Activated naive CD4-positive, alpha-beta T cell treated with anti-CD3 and anti-CD28 coated beads for 36 hours (primary cell): ENCODE results near the gene KRTAP10-6. TPM values are rescaled to one million over a fixed set of nuclear protein-coding genes. Genes with fewer than 3 reads are reported as not detected.
A peak's percentile ranks its signal among the peaks of the same experiment; 100 is the strongest.
"Not testable (repeated sequence)": the region's sequence is repeated elsewhere in the genome, so short reads cannot be mapped to it uniquely, and the experiment has no call there.

Source experiments
- CTCF ChIA-PET: fragments of 350-600 bp; sonication (Branson Sonifier 250); formaldehyde crosslinking; loops from one replicate; lab custom pipeline; 2021; ENCODE audit warnings: antibody characterized with exemption; lab: Charles Lee
- DNase-seq: peaks from one replicate; pipeline ENCODE4 v3.0.0-alpha.2; 2020
- H3K27ac Mint-ChIP-seq: one replicate; pipeline ENCODE4 v1.8.0; 2021; ENCODE audit warnings: mild to moderate bottlenecking, mixed read lengths
- H3K27me3 Mint-ChIP-seq: one replicate; pipeline ENCODE4 v1.8.0; 2021; ENCODE audit warnings: low read depth, mixed read lengths
- H3K36me3 Mint-ChIP-seq: one replicate; pipeline ENCODE4 v1.8.0; 2021; ENCODE audit warnings: low read depth, mixed read lengths
- H3K4me1 Mint-ChIP-seq: one replicate; pipeline ENCODE4 v1.8.0; 2021; ENCODE audit warnings: low read depth, mixed read lengths
- H3K4me3 Mint-ChIP-seq: one replicate; pipeline ENCODE4 v1.8.0; 2021; ENCODE audit warnings: mild to moderate bottlenecking, moderate library complexity, mixed read lengths
- H3K9me3 Mint-ChIP-seq: one replicate; pipeline ENCODE4 v1.8.0; 2021; ENCODE audit warnings: mixed read lengths
- intact Hi-C: fragments of 100-400 bp; cut with micrococcal nuclease; formaldehyde crosslinking; loops from one replicate; pipeline ENCODE4 v1.15.1; 2023
- total RNA-seq, 2 experiments: library from RNA; stranded (reverse); gene quantifications; one replicate each; pipeline ENCODE4 v1.2.3, GENCODE V29; 2021

KRTAP10-6 gene
- total RNA-seq, 2 experiments from 2014 or later: not detected

- H3K4me1 Mint-ChIP-seq: peaks cover 25% of the 10 kb centered on the region
- intact Hi-C loops: loop anchor here (2.0 kb wide), 1 partner anchor 77 kb away; the partner anchor contains the start of gene KRTAP10-2
- not testable (repeated sequence) for H3K4me3 Mint-ChIP-seq, H3K27ac Mint-ChIP-seq, H3K36me3 Mint-ChIP-seq, DNase-seq, H3K27me3 Mint-ChIP-seq
- H3K9me3 Mint-ChIP-seq: peaks cover 44% of the 10 kb centered on the region
- CTCF ChIA-PET: interaction anchor here (0.8 kb wide), 1 partner anchor 118 kb away, joined by 4 read pairs; no protein-coding TSS in a partner anchor
Observed at GRCh38 chr21:44627831-44628233, 35.5 kb upstream of the KRTAP10-6 start.

DNA sequence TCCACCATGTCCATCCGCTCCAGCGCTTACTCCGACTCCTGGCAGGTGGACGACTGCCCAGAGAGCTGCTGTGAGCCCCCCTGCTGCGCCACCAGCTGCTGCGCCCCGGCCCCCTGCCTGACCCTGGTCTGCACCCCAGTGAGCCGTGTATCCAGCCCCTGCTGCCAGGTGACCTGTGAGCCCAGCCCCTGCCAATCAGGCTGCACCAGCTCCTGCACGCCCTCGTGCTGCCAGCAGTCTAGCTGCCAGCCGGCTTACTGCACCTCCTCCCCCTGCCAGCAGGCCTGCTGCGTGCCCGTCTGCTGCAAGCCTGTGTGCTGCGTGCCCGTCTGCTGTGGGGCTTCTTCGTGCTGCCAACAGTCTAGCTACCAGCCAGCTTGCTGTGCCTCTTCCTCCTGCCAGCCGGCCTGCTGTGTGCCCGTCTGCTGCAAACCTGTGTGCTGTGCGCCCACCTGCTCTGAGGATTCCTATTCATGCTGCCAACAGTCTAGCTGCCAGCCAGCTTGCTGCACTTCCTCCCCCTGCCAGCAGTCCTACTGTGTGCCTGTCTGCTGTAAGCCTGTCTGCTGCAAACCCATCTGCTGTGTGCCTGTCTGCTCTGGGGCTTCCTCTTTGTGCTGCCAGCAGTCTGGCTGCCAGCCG, 35.0 kb upstream of the KRTAP10-6 start:
- H3K4me3 Mint-ChIP-seq, H3K27ac Mint-ChIP-seq: not testable (repeated sequence)
- H3K4me1 Mint-ChIP-seq: peaks cover 25% of the 10 kb centered on the region

DNA sequence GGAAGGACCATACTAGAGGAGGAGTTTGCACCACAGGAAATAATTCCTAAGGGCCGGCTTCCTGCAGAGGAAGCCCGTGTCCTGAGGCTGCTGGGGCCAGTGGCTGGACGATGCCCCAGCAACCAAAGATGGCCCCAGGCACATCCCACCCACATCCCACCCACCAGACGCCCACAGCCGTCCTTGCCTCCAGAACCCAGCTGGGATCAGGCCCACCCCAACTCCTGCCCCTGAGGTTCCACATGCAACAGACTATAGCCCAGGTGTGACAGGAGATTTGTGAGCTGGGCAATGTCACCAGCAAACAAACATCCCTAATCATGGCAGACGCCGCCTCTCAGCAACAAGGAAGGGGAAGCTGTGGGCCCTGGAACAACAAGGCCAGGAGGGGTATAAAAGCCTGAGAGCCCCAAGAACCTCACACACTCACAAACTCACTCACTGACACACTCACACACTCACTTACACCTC, 34.4 kb upstream of the KRTAP10-6 start, which contains the start of gene KRTAP10-9:
Gene KRTAP10-9 (plus strand): TSS at position 421 of the 471 bp plus-strand sequence. CDS start 79 bp downstream, outside the sequence.
- H3K36me3 Mint-ChIP-seq: peaks cover 3% of the 10 kb centered on the region
- no peak within 1 kb of the TSS for H3K4me3 Mint-ChIP-seq
- peaks cover 25% of the 10 kb centered on the region for H3K4me1 Mint-ChIP-seq
- DNase-seq: no peak
- intact Hi-C loops: no loop called here
- CTCF ChIA-PET: interaction anchor here (0.8 kb wide), 1 partner anchor 117 kb away, joined by 4 read pairs; no protein-coding TSS in a partner anchor
- no peak within 1 kb of the TSS for H3K27ac Mint-ChIP-seq
- H3K9me3 Mint-ChIP-seq: peaks cover 44% of the 10 kb centered on the region
- H3K27me3 Mint-ChIP-seq: no peaks in the 10 kb centered on the region

More for the DNA sequence above, 35.0 kb upstream of the KRTAP10-6 start:
- DNase-seq, intact Hi-C loops, H3K27me3 Mint-ChIP-seq, H3K36me3 Mint-ChIP-seq: not testable (repeated sequence)
- peaks cover 47% of the 10 kb centered on the region for H3K9me3 Mint-ChIP-seq
- CTCF ChIA-PET: interaction anchor here (0.8 kb wide), 1 partner anchor 117 kb away, joined by 4 read pairs; no protein-coding TSS in a partner anchor

DNA sequence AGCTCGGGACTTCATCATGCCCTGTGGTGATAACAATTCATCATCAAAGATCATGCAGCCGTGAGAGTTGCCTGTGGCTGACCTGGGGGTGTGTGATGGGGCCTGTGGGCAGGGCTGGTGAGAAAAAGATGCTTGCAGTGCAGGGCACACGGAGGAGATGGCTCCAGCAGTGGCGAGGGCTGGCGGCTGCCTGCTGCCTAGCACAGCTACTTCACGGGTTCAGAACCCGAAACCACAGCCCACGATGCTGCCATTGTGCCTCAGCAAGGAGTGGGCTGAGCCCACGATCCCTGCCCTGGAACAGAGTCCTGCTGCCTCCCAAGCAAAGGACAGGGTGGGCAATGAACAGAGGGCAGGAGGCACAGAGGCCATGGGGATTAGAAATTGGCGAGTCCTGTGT, 34.0 kb upstream of the KRTAP10-6 start:
- Mint-ChIP-seq H3K27me3 (no peaks in the 10 kb centered on the region), H3K36me3 (peaks cover 3% of the 10 kb centered on the region), H3K9me3 (peaks cover 42% of the 10 kb centered on the region), H3K4me1 (peaks cover 25% of the 10 kb centered on the region), H3K4me3 (no peak overlapping the region), H3K27ac (no peak overlapping the region)
- intact Hi-C loops: no loop called here
- CTCF ChIA-PET: no interaction called here
- DNase-seq: no peak

DNA sequence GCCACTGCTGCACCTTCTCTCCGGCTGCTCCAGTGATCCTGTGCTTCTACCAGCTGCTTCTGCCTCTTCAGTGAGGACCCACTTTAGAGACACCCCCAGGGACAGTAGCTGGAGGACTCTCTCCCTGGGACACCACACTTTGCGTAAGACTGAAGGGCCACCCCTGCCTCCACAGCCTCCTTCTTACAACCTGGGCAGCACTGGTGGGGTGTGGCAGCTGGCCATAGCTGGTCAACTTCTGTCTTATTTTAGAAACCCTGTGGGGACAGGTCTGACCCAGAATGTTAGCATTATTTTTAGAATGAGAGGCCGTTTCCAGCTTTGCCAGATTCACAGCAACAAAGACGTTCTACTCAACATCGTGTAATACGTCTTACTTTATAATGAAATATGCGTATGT, 33.5 kb upstream of the KRTAP10-6 start:
- Mint-ChIP-seq H3K27ac (no peak overlapping the region), H3K4me1 (peaks cover 25% of the 10 kb centered on the region), H3K4me3 (no peak overlapping the region), H3K27me3 (no peaks in the 10 kb centered on the region), H3K9me3 (peaks cover 39% of the 10 kb centered on the region), H3K36me3 (peaks cover 2% of the 10 kb centered on the region)
- CTCF ChIA-PET: no interaction called here
- intact Hi-C loops: no loop called here
- no peak for DNase-seq

- Mint-ChIP-seq H3K27me3 (no peaks in the 10 kb centered on the region), H3K9me3 (peaks cover 46% of the 10 kb centered on the region), H3K36me3 (peaks cover 16% of the 10 kb centered on the region), H3K4me3 (no peak overlapping the region), H3K4me1 (peaks cover 22% of the 10 kb centered on the region), H3K27ac (no peak overlapping the region)
- no peak for DNase-seq
- intact Hi-C loops: no loop called here
- CTCF ChIA-PET: no interaction called here
Observed at GRCh38 chr21:44623575-44623974, 31.3 kb upstream of the KRTAP10-6 start.

DNA sequence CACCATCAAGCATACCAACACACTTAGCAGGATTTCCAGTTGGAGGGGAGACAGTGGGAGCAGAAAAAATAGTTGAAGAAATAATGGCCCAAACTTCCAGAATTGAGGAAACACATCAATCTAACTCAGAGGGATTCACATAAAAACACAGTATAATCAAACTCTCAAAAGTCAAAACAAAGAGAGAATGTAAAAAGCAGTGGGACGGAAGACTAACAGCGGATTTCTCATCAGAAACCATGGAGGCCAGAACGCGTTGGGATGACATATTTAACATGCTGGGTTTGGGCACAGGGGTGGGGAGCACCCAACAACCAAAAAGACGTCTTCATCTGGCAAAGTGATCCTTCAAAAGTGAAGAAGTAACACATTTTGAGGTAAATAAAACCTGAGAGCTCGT, 27.6 kb upstream of the KRTAP10-6 start:
- peaks cover 47% of the 10 kb centered on the region for H3K9me3 Mint-ChIP-seq
- H3K27ac Mint-ChIP-seq: peak overlapping the region; percentile 93
- peaks cover 40% of the 10 kb centered on the region for H3K4me1 Mint-ChIP-seq
- H3K36me3 Mint-ChIP-seq: peaks cover 16% of the 10 kb centered on the region
- no peak for DNase-seq
- H3K4me3 Mint-ChIP-seq: no peak overlapping the region
- CTCF ChIA-PET: interaction anchor here (1.2 kb wide), 1 partner anchor 18 kb away, joined by 3 read pairs; no protein-coding TSS in a partner anchor
- intact Hi-C loops: loop anchor here (1.0 kb wide), 2 partner anchors 38 to 73 kb away; no protein-coding TSS in a partner anchor
- no peaks in the 10 kb centered on the region for H3K27me3 Mint-ChIP-seq

GRCh38 chr21:44618909-44619308, 26.6 kb upstream of the KRTAP10-6 start:
- H3K27ac Mint-ChIP-seq: peak overlapping the region; percentile 93
- intact Hi-C loops: loop anchor here (1.0 kb wide), 2 partner anchors 39 to 72 kb away; no protein-coding TSS in a partner anchor
- H3K9me3 Mint-ChIP-seq: peaks cover 37% of the 10 kb centered on the region
- peaks cover 16% of the 10 kb centered on the region for H3K36me3 Mint-ChIP-seq
- peak overlapping the region; percentile 53 for H3K4me3 Mint-ChIP-seq
- CTCF ChIA-PET: interaction anchor here (0.7 to 1.2 kb wide), 5 partner anchors 17 to 182 kb away, joined by 3 read pairs; partner anchors contain the start of gene UBE2G2
- H3K4me1 Mint-ChIP-seq: peaks cover 40% of the 10 kb centered on the region
- DNase-seq: peak; percentile 77
- H3K27me3 Mint-ChIP-seq: no peaks in the 10 kb centered on the region

GRCh38 chr21:44618504-44618903, 26.2 kb upstream of the KRTAP10-6 start:
- H3K9me3 Mint-ChIP-seq: peaks cover 33% of the 10 kb centered on the region
- H3K36me3 Mint-ChIP-seq: peaks cover 16% of the 10 kb centered on the region
- CTCF ChIA-PET: interaction anchor here (0.7 to 1.2 kb wide), 4 partner anchors 33 to 183 kb away, joined by 3 read pairs; partner anchors contain the start of gene UBE2G2
- DNase-seq: peak; percentile 18
- peaks cover 40% of the 10 kb centered on the region for H3K4me1 Mint-ChIP-seq
- H3K4me3 Mint-ChIP-seq: peak overlapping the region; percentile 53
- no peaks in the 10 kb centered on the region for H3K27me3 Mint-ChIP-seq
- intact Hi-C loops: no loop called here
- H3K27ac Mint-ChIP-seq: peak overlapping the region; percentile 93

DNA sequence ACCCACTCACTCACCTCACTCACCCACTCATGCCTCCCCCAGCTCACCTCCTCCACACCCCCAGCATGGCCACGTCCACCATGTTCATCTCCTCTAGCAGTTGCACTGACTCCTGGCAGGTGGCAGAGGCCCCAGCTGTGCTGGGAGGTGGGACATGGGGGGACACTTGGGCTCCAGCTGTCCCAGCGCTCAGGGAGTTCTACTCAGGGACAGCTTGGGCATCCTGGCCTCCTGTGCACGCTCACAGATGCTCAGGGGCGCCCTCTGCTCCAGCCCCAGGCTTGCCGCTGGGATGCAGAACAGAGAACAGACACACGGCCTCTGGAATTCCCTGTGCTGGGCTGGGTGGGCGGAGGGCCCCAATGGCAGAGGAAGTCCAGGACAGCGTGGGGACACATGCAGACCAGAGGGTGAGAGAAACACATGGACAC, 24.8 kb upstream of the KRTAP10-6 start:
- Mint-ChIP-seq H3K36me3 (peaks cover 16% of the 10 kb centered on the region), H3K9me3 (peaks cover 25% of the 10 kb centered on the region), H3K27ac (peak overlapping the region; percentile 31), H3K27me3 (no peaks in the 10 kb centered on the region), H3K4me3 (no peak overlapping the region), H3K4me1 (peaks cover 40% of the 10 kb centered on the region)
- intact Hi-C loops: no loop called here
- no peak for DNase-seq
- CTCF ChIA-PET: interaction anchor here (1.1 kb wide), 1 partner anchor 520 kb away, joined by 3 read pairs; no protein-coding TSS in a partner anchor

GRCh38 chr21:44616591-44616926, 24.3 kb upstream of the KRTAP10-6 start:
- peaks cover 16% of the 10 kb centered on the region for H3K36me3 Mint-ChIP-seq
- no peak for DNase-seq
- H3K9me3 Mint-ChIP-seq: peaks cover 23% of the 10 kb centered on the region
- H3K4me3 Mint-ChIP-seq: no peak overlapping the region
- CTCF ChIA-PET: interaction anchor here (1.1 kb wide), 1 partner anchor 521 kb away, joined by 3 read pairs; no protein-coding TSS in a partner anchor
- no peaks in the 10 kb centered on the region for H3K27me3 Mint-ChIP-seq
- peaks cover 40% of the 10 kb centered on the region for H3K4me1 Mint-ChIP-seq
- H3K27ac Mint-ChIP-seq: no peak overlapping the region
- intact Hi-C loops: no loop called here

GRCh38 chr21:44615911-44616590, 23.7 kb upstream of the KRTAP10-6 start:
- no peak for DNase-seq
- Mint-ChIP-seq H3K27ac (no peak overlapping the region), H3K9me3 (peaks cover 26% of the 10 kb centered on the region), H3K4me3 (no peak overlapping the region), H3K36me3 (peaks cover 16% of the 10 kb centered on the region), H3K4me1 (peaks cover 40% of the 10 kb centered on the region), H3K27me3 (no peaks in the 10 kb centered on the region)
- CTCF ChIA-PET: interaction anchor here (1.1 kb wide), 1 partner anchor 521 kb away, joined by 3 read pairs; no protein-coding TSS in a partner anchor
- intact Hi-C loops: no loop called here
